OCI-LY1 (cell line): ENCODE measurements around the gene COA5.

Experiments used
- H2AFZ ChIP-seq: fragments of 200-600 bp; sonication (generic), shearing (Covaris generic); 2 replicates; pipeline ENCODE4 v1.6.0; 2014; ENCODE audit warnings: antibody characterized with exemption, mild to moderate bottlenecking, low read length
- H3F3A ChIP-seq: fragments of 200-600 bp; sonication (generic), shearing (Covaris generic); 2 replicates; pipeline ENCODE4 v1.6.0; 2014; ENCODE audit warnings: mild to moderate bottlenecking, antibody characterized with exemption, low read length, moderate library complexity; ENCODE audit not compliant: insufficient read depth
- H3K27ac ChIP-seq: fragments of 200-600 bp; sonication (generic); 2 replicates; pipeline ENCODE4 v1.5.1; 2014; ENCODE audit warnings: low read length, mixed run types, mild to moderate bottlenecking, low read depth; ENCODE audit not compliant: poor library complexity, severe bottlenecking
- H3K27me3 ChIP-seq: fragments of 200-600 bp; sonication (generic); 2 replicates; pipeline ENCODE4 v1.6.0; 2014; ENCODE audit warnings: antibody characterized with exemption, mild to moderate bottlenecking, low read length, moderate library complexity; ENCODE audit not compliant: insufficient read depth
- H3K36me3 ChIP-seq: fragments of 200-600 bp; sonication (generic); 2 replicates; pipeline ENCODE4 v1.6.1; 2014; ENCODE audit warnings: mild to moderate bottlenecking, antibody characterized with exemption, low read length, moderate library complexity, mixed read lengths; ENCODE audit not compliant: insufficient read depth
- H3K4me1 ChIP-seq: fragments of 200-600 bp; sonication (generic); 2 replicates; pipeline ENCODE4 v1.5.1; 2014; ENCODE audit warnings: mild to moderate bottlenecking, low read length, moderate library complexity; ENCODE audit not compliant: insufficient read depth, severe bottlenecking
- H3K4me2 ChIP-seq: fragments of 200-600 bp; sonication (generic), shearing (Covaris generic); 2 replicates; pipeline ENCODE4 v1.6.1; 2014; ENCODE audit warnings: low read length
- H3K4me3 ChIP-seq: fragments of 200-600 bp; sonication (generic); 2 replicates; pipeline ENCODE4 v1.5.1; 2014; ENCODE audit warnings: low read length, low read depth, mild to moderate bottlenecking, mixed read lengths; ENCODE audit not compliant: poor library complexity, severe bottlenecking
- H3K79me2 ChIP-seq: fragments of 200-600 bp; shearing (Covaris generic); 2 replicates; pipeline ENCODE4 v1.6.1; 2016; ENCODE audit warnings: mixed run types, low read length, mixed read lengths; ENCODE audit not compliant: insufficient read depth
- H3K9ac ChIP-seq: fragments of 200-600 bp; sonication (generic), shearing (Covaris generic); 2 replicates; pipeline ENCODE4 v1.6.1; 2014; ENCODE audit warnings: mild to moderate bottlenecking, low read length, mixed read lengths
- H3K9me2 ChIP-seq: fragments of 200-600 bp; sonication (generic), shearing (Covaris generic); 2 replicates; pipeline ENCODE4 v1.6.1; 2014; ENCODE audit warnings: low read depth, mild to moderate bottlenecking, low read length, mixed read lengths
- H3K9me3 ChIP-seq: fragments of 200-600 bp; shearing (Covaris generic); 2 replicates; pipeline ENCODE4 v1.6.1; 2014; ENCODE audit warnings: low read length, mixed read lengths
- H4K20me1 ChIP-seq: fragments of 200-600 bp; sonication (generic), shearing (Covaris generic); 2 replicates; pipeline ENCODE4 v1.6.0; 2016; ENCODE audit warnings: mild to moderate bottlenecking, low read length; ENCODE audit not compliant: insufficient read depth
- EZH2 ChIP-seq: fragments of 200-600 bp; sonication (generic), shearing (Covaris generic); IDR thresholded peaks from 2 replicates; pipeline ENCODE4 v1.8.0; 2017; ENCODE audit warnings: borderline replicate concordance, mixed run types, mild to moderate bottlenecking, antibody characterized with exemption, low read length, moderate library complexity, mixed read lengths
- TF ChIP-seq, protein P1 (sequence below): fragments of 200-600 bp; sonication (generic), shearing (Covaris generic); IDR thresholded peaks from 2 replicates; pipeline ENCODE4 v1.5.1; 2017; ENCODE audit warnings: mild to moderate bottlenecking, antibody characterized with exemption, low read length, moderate library complexity, mixed read lengths

Gene COA5

DNA sequence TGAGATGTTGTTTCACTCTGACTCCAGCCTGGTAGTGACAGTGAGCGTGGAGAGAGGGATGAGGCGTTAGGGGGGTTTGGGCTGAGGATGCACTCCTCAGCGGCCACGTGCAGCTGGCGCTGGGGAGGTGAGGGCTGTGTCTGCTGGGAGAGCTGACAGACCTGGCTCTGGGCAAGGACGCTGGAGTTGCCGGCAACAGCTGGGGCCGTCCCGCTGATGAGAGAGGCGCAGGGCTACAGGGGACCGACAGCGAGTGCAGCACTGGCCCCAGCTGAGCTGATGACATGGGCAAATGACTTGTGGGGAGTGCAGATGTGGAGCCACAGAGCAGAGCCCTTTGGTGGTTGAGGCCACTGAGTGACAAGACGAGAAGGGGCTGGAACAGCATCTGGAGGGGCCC lies 38.4 kb downstream of the COA5 start:
- no peaks in the 10 kb centered on the region for H3K9me2 ChIP-seq
- H3K9ac ChIP-seq, result no peak overlapping the region
- no peak overlapping the region for H3K27ac ChIP-seq
- H2AFZ ChIP-seq, result no peak overlapping the region
- no peaks in the 10 kb centered on the region for H4K20me1 ChIP-seq
- H3F3A ChIP-seq, result no peaks in the 10 kb centered on the region
- no peak overlapping the region for H3K4me3 ChIP-seq
- H3K27me3 ChIP-seq, result no peaks in the 10 kb centered on the region
- no peaks in the 10 kb centered on the region for H3K4me1 ChIP-seq
- H3K4me2 ChIP-seq, result no peak overlapping the region
- H3K9me3 ChIP-seq, result no peaks in the 10 kb centered on the region
- no peaks in the 10 kb centered on the region for H3K79me2 ChIP-seq
- no peaks in the 10 kb centered on the region for H3K36me3 ChIP-seq
- TF ChIP-seq, protein P1, sequence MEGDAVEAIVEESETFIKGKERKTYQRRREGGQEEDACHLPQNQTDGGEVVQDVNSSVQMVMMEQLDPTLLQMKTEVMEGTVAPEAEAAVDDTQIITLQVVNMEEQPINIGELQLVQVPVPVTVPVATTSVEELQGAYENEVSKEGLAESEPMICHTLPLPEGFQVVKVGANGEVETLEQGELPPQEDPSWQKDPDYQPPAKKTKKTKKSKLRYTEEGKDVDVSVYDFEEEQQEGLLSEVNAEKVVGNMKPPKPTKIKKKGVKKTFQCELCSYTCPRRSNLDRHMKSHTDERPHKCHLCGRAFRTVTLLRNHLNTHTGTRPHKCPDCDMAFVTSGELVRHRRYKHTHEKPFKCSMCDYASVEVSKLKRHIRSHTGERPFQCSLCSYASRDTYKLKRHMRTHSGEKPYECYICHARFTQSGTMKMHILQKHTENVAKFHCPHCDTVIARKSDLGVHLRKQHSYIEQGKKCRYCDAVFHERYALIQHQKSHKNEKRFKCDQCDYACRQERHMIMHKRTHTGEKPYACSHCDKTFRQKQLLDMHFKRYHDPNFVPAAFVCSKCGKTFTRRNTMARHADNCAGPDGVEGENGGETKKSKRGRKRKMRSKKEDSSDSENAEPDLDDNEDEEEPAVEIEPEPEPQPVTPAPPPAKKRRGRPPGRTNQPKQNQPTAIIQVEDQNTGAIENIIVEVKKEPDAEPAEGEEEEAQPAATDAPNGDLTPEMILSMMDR, result no peak
- TF ChIP-seq EZH2, result no peak

DNA sequence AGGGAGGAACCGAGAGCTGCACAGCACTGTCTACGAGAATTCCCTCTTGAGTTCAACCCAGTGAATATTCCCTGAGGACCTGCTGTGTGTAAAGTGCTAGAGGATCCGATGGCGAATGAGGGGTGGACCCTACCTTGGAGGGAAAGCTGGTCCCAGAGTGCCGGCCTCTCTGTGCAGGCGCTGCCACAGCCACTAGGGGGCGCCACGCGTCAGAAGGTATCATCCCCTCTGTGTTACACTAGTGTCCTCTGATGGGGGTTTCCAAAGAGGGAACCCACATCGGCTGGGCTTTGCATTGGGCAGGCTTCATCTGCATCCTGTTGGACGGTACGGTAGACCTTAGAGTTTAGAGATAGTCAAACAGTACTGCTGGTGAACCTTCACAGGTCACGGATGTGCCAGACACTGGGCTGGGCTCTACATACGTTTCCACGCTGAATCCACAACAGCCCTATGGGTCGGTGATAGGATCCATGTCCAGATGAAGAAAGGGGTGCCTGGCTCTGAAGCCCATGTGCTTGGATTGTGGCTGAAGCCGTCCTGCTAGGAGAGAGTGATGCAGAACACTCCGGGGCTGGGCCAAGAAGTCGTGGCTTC lies 39.0 kb downstream of the COA5 start:
- Histone ChIP-seq H3K36me3 (no peaks in the 10 kb centered on the region), H3K9me2 (no peaks in the 10 kb centered on the region), H3F3A (no peaks in the 10 kb centered on the region), H2AFZ (no peak overlapping the region), H3K4me2 (no peak overlapping the region), H3K9me3 (no peaks in the 10 kb centered on the region), H3K4me3 (no peak overlapping the region), H4K20me1 (no peaks in the 10 kb centered on the region), H3K27ac (no peak overlapping the region), H3K4me1 (no peaks in the 10 kb centered on the region), H3K79me2 (no peaks in the 10 kb centered on the region), H3K27me3 (no peaks in the 10 kb centered on the region), H3K9ac (no peak overlapping the region)
- no peak for TF ChIP-seq EZH2
- TF ChIP-seq, protein P1, result peak; percentile 98

DNA sequence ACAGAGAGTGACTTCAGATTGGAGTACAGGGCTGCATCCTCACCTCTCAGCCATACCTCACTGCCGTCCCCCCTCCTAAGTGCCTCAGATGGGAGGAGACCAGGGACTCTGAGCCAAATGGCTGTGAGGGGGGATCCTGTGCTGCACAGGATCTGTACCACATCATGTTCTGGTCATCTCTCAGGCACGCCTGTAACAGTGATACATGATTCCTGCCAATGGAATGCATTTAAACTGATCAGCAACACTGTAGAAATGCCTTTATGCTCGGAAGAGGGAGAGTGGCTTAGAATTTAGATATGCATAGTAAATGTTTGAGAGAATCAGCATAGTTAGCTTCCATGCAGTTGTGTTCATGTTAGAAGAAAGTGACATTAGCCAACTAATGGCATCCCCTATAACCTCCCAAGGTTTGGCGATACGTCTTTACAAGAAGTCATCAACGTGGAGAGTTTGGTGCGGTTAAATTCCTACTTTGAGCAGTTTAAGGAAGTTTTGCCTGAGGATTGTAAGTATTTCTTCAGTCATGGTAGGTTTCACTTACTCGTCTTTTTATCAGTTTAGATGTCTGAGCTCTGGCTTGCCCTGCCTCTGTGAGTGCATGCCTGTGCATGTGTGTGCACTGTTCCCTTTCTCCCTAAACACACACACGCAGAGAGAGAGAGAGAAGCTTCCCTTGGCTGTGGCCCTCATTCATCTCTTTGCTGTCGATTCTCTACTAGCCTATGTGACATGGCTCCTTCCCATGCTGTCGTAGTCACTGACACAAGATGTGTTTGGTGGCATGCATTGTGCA lies 40.0 kb downstream of the COA5 start:
- H2AFZ ChIP-seq, result no peak overlapping the region
- no peaks in the 10 kb centered on the region for H3K4me1 ChIP-seq
- TF ChIP-seq, protein P1, result no peak
- no peak for TF ChIP-seq EZH2
- no peaks in the 10 kb centered on the region for H3K9me2 ChIP-seq
- H3K9me3 ChIP-seq, result no peaks in the 10 kb centered on the region
- H3K27ac ChIP-seq, result no peak overlapping the region
- H3K9ac ChIP-seq, result no peak overlapping the region
- no peaks in the 10 kb centered on the region for H4K20me1 ChIP-seq
- no peaks in the 10 kb centered on the region; the same call in 1 of the 2 replicates for H3K36me3 ChIP-seq
- H3F3A ChIP-seq, result no peaks in the 10 kb centered on the region
- no peaks in the 10 kb centered on the region for H3K27me3 ChIP-seq
- no peak overlapping the region for H3K4me3 ChIP-seq
- no peak overlapping the region for H3K4me2 ChIP-seq
- H3K79me2 ChIP-seq, result no peaks in the 10 kb centered on the region
